Keratinocyte (primary cell): Measurements from ENCODE around the gene GATA2. TPM values are rescaled to one million over a fixed set of nuclear protein-coding genes. Genes with fewer than 3 reads are reported as not detected.

Source experiments
- DNase-seq: peaks from one replicate; pipeline ENCODE4 v3.0.0-alpha.2; 2011; ENCODE audit warnings: low read depth, missing footprints, low spot score
- FAIRE-seq: peaks from 2 replicates; lab custom pipeline; 2011; peaks lifted over from hg19 to GRCh38; lab: Jason Lieb, UNC
- H2AFZ ChIP-seq: 2 replicates; pipeline ENCODE4 v1.6.0; 2012; ENCODE audit warnings: low read length, control low read depth, inconsistent platforms; ENCODE audit not compliant: control insufficient read depth
- H3K27ac ChIP-seq: 2 replicates; pipeline ENCODE4 v1.5.1; 2011; ENCODE audit warnings: low read length; ENCODE audit not compliant: control insufficient read depth, insufficient read depth
- H3K27me3 ChIP-seq: 3 replicates; pipeline ENCODE4 v1.6.0; 2011; ENCODE audit warnings: low read length; ENCODE audit not compliant: control insufficient read depth, insufficient read depth; ENCODE audit errors: extremely low read depth
- H3K36me3 ChIP-seq, 2 experiments: 2 replicates in 1 of 2; 3 replicates in 1 of 2; pipeline ENCODE4 v1.5.1; 2011; ENCODE audit warnings: low read length in 2 of 2, mild to moderate bottlenecking in 1 of 2; ENCODE audit not compliant: control insufficient read depth in 2 of 2, insufficient read depth in 2 of 2; ENCODE audit errors: extremely low read depth in 1 of 2
- H3K4me1 ChIP-seq: 3 replicates; pipeline ENCODE4 v1.5.1; 2011; ENCODE audit warnings: low read length; ENCODE audit not compliant: control insufficient read depth, insufficient read depth; ENCODE audit errors: extremely low read depth
- H3K4me2 ChIP-seq: 3 replicates; pipeline ENCODE4 v1.6.0; 2011; ENCODE audit warnings: low read depth, low read length; ENCODE audit not compliant: control insufficient read depth, insufficient read depth; ENCODE audit errors: extremely low read depth
- H3K4me3 ChIP-seq, 3 experiments: fragments of 200-600 bp in 1 of 3; sonication (generic) in 1 of 3; 2 replicates in 2 of 3; 3 replicates in 1 of 3; pipeline ENCODE4 v1.5.1; 2011 to 2016; ENCODE audit warnings: low read length in 3 of 3, mild to moderate bottlenecking in 3 of 3, control low read depth in 2 of 3, inconsistent platforms in 1 of 3, low read depth in 1 of 3, mixed read lengths in 1 of 3, mixed run types in 1 of 3, moderate library complexity in 1 of 3; ENCODE audit not compliant: control insufficient read depth in 2 of 3, insufficient read depth in 2 of 3; ENCODE audit errors: extremely low read depth in 1 of 3
- H3K79me2 ChIP-seq: 2 replicates; pipeline ENCODE4 v1.6.0; 2012; ENCODE audit warnings: low read length; ENCODE audit not compliant: control insufficient read depth, insufficient read depth
- H3K9ac ChIP-seq: 3 replicates; pipeline ENCODE4 v1.6.0; 2011; ENCODE audit warnings: low read length; ENCODE audit not compliant: control insufficient read depth, insufficient read depth; ENCODE audit errors: extremely low read depth
- H3K9me1 ChIP-seq: 3 replicates; pipeline ENCODE4 v1.6.0; 2011; ENCODE audit warnings: low read length; ENCODE audit not compliant: control insufficient read depth, insufficient read depth; ENCODE audit errors: extremely low read depth
- H3K9me3 ChIP-seq: 2 replicates; pipeline ENCODE4 v1.5.1; 2012; ENCODE audit warnings: low read depth, low read length; ENCODE audit not compliant: control insufficient read depth
- H4K20me1 ChIP-seq: 3 replicates; pipeline ENCODE4 v1.6.0; 2011; ENCODE audit warnings: low read length; ENCODE audit not compliant: control insufficient read depth, insufficient read depth; ENCODE audit errors: extremely low read depth
- EZH2 ChIP-seq: IDR thresholded peaks from one replicate; pipeline ENCODE4 v1.6.1; 2012; ENCODE audit warnings: inconsistent platforms, mild to moderate bottlenecking, low read length, moderate library complexity
- dilution Hi-C: fragments of 300-500 bp; cut with MboI; formaldehyde crosslinking; loops from one replicate; pipeline ENCODE4 v1.7.0; 2020; ENCODE audit warnings: low sequenced_read_pairs; ENCODE audit not compliant: extremely low pct_ligation_motif_present
- polyA plus RNA-seq, 5 experiments: library from polyadenylated mRNA; depleted of rRNA in 3 of 5; stranded (reverse) in 3 of 5; stranded (forward) in 1 of 5; unstranded in 1 of 5; fragments of >200 nt; gene quantifications; 1 replicate in 1 of 5; 2 replicates in 3 of 5; 3 replicates in 1 of 5; pipeline versions ENCODE4 v1.2.1 to v1.2.3, GENCODE V29; 2011 to 2012; ENCODE audit warnings: missing spikeins in 2 of 5, low read depth in 1 of 5, low replicate concordance in 1 of 5
- TF ChIP-seq, protein P1 (sequence below), 3 experiments: IDR thresholded peaks in 1 of 3; conservative IDR thresholded peaks in 1 of 3; optimal IDR thresholded peaks in 1 of 3; 2 replicates in 2 of 3; 3 replicates in 1 of 3; pipeline versions ENCODE3 to v1.5.1; 2011; ENCODE audit warnings: low read length in 3 of 3, mild to moderate bottlenecking in 3 of 3, moderate library complexity in 2 of 3, control low read depth in 1 of 3, inconsistent platforms in 1 of 3; ENCODE audit not compliant: insufficient read depth in 2 of 3; ENCODE audit errors: extremely low read depth in 1 of 3

Gene GATA2
- polyA plus RNA-seq, 1 donor (not counting 4 experiments of a cell fraction or from before 2014, with no cell fraction given), result not detected

DNA sequence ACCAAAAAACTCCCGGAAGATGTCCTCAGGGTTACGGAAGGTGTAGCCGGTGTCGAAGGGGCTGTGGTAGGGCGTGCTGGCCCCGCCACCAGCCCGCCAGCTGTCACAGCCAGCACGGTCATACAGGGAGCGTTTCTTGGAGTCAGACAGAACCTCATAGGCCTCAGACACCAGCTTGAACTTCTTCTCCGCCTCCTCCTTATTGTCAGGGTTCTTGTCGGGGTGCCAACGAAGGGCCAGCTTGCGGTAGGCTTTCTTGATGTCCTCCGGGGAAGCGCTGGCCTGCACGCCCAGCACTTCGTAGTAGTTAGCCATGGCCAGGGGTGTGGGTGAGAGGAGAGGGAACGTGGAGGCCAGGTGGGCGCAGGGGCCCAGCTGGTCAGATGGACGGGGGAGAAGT is 30.1 kb downstream of the GATA2 start:
- no peak overlapping the region for H3K27ac ChIP-seq
- H3K9me3 ChIP-seq, result no peaks in the 10 kb centered on the region
- H3K36me3 ChIP-seq, result no peaks in the 10 kb centered on the region
- H3K4me3 ChIP-seq, result no peak overlapping the region
- peaks cover 26% of the 10 kb centered on the region for H3K27me3 ChIP-seq
- no peaks in the 10 kb centered on the region for H3K4me1 ChIP-seq
- FAIRE-seq (no peak), DNase-seq (no peak)
- no peak overlapping the region for H2AFZ ChIP-seq
- no peaks in the 10 kb centered on the region for H4K20me1 ChIP-seq
- no peak overlapping the region for H3K9ac ChIP-seq
- no peaks in the 10 kb centered on the region for H3K79me2 ChIP-seq
- no peak overlapping the region for H3K4me2 ChIP-seq
- TF ChIP-seq, protein P1, sequence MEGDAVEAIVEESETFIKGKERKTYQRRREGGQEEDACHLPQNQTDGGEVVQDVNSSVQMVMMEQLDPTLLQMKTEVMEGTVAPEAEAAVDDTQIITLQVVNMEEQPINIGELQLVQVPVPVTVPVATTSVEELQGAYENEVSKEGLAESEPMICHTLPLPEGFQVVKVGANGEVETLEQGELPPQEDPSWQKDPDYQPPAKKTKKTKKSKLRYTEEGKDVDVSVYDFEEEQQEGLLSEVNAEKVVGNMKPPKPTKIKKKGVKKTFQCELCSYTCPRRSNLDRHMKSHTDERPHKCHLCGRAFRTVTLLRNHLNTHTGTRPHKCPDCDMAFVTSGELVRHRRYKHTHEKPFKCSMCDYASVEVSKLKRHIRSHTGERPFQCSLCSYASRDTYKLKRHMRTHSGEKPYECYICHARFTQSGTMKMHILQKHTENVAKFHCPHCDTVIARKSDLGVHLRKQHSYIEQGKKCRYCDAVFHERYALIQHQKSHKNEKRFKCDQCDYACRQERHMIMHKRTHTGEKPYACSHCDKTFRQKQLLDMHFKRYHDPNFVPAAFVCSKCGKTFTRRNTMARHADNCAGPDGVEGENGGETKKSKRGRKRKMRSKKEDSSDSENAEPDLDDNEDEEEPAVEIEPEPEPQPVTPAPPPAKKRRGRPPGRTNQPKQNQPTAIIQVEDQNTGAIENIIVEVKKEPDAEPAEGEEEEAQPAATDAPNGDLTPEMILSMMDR (optimal IDR thresholded peaks at IDR 0.05 in 1 of 3, IDR thresholded peaks at IDR 0.05 in 1 of 3, conservative IDR thresholded peaks at IDR 0.05 in 1 of 3; ENCODE audit: extremely low read depth in 1 of 3, insufficient read depth in 2 of 3, low read length in 3 of 3), result no peak
- TF ChIP-seq EZH2, result no peak
- no peaks in the 10 kb centered on the region for H3K9me1 ChIP-seq
- dilution Hi-C loops, result no loop called here

DNA sequence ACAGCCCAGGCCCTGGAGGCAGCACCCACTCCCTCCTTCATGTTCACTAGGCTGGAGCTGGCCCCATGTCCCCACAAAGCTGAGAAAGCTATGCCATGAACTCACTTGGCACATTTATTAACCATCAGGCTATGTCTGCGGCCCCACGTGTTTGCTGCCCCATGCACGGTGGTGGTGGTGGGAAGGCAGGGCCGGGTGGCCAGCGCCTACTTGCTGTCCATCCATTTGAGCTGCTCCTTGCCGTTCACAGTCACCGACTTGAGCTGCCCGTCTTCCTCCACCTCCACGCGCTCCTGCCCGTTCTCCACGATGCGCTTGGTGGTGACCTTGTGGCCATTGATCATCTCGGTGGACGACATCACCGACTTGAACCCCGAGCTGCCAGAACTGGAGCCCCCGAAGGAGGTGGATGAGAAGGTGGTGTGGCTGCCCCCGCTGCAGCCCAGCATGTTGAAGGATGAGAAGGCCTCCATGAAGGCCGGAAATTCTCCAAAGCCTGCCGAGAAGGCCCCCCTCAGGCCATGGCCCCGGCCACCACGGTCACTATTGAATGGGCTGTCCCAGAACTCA is 30.6 kb downstream of the GATA2 start:
- Histone ChIP-seq H3K9me3 (no peaks in the 10 kb centered on the region), H3K9ac (no peak overlapping the region), H2AFZ (no peak overlapping the region), H3K27ac (no peak overlapping the region), H3K4me3 (no peak overlapping the region), H3K79me2 (no peaks in the 10 kb centered on the region), H3K27me3 (peaks cover 31% of the 10 kb centered on the region), H3K9me1 (no peaks in the 10 kb centered on the region), H3K4me2 (no peak overlapping the region), H3K4me1 (no peaks in the 10 kb centered on the region), H4K20me1 (no peaks in the 10 kb centered on the region), H3K36me3 (no peaks in the 10 kb centered on the region)
- no peak for TF ChIP-seq EZH2
- TF ChIP-seq, protein P1 (optimal IDR thresholded peaks at IDR 0.05 in 1 of 3, IDR thresholded peaks at IDR 0.05 in 1 of 3, conservative IDR thresholded peaks at IDR 0.05 in 1 of 3; ENCODE audit: extremely low read depth in 1 of 3, insufficient read depth in 2 of 3, low read length in 3 of 3), result no peak
- dilution Hi-C loops, result no loop called here
- no peak for DNase-seq
- no peak for FAIRE-seq
